Measurements from ENCODE around the gene ZDHHC1.

DNA sequence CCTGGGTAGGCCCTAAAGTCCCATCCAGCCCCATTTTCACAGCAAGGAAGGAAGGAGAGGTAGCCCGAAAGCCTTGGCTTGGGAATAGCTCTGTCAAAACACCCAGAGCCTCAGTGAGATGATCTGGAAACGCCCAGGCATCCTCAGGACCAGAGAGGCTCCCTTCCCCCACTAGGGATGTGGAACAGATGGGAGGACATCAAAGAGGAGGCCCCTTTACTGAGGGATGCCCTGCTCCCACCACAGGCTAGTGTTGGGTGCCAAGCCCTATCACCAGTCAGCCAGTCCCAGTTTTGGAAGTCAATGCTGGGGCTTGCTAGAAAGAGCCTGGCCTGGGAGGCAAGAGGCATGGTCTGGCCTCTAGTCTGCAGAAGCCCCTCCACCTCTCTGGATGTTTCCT, 27.7 kb downstream of the ZDHHC1 start:
- TF ChIP-seq, protein P1, sequence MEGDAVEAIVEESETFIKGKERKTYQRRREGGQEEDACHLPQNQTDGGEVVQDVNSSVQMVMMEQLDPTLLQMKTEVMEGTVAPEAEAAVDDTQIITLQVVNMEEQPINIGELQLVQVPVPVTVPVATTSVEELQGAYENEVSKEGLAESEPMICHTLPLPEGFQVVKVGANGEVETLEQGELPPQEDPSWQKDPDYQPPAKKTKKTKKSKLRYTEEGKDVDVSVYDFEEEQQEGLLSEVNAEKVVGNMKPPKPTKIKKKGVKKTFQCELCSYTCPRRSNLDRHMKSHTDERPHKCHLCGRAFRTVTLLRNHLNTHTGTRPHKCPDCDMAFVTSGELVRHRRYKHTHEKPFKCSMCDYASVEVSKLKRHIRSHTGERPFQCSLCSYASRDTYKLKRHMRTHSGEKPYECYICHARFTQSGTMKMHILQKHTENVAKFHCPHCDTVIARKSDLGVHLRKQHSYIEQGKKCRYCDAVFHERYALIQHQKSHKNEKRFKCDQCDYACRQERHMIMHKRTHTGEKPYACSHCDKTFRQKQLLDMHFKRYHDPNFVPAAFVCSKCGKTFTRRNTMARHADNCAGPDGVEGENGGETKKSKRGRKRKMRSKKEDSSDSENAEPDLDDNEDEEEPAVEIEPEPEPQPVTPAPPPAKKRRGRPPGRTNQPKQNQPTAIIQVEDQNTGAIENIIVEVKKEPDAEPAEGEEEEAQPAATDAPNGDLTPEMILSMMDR (IDR thresholded peaks at IDR 0.05; ENCODE audit: low read depth, low read length), result no peak
- no peak for TF ChIP-seq EZH2phosphoT487 (IDR thresholded peaks at IDR 0.05; ENCODE audit: low read depth)

All from OCI-LY3 (cell line).